Calu3 (cell line): Measurements from ENCODE around the gene SERPINI1. TPM values are rescaled to one million over a fixed set of nuclear protein-coding genes. Genes with fewer than 3 reads are reported as not detected.

Experiments used
- BruUV-seq: library from RNA; stranded (reverse); fragments of 400-500 nt; replicated peaks from 2 replicates; lab custom pipeline; 2021; lab: Mats Ljungman, UMichigan
- CTCF ChIA-PET: fragments of 300-600 bp; sonication (Branson Sonifier 250); formaldehyde crosslinking; loops from one replicate; lab custom pipeline; 2022; ENCODE audit warnings: antibody characterized with exemption; lab: Charles Lee
- DNase-seq: peaks from one replicate; pipeline ENCODE4 v3.0.0; 2022
- H3K27ac Mint-ChIP-seq: one replicate; pipeline ENCODE4 v1.8.0; 2022; ENCODE audit warnings: mixed read lengths; ENCODE audit not compliant: unreplicated experiment
- H3K27me3 Mint-ChIP-seq: one replicate; pipeline ENCODE4 v1.8.0; 2022; ENCODE audit warnings: mixed read lengths; ENCODE audit not compliant: unreplicated experiment
- H3K36me3 Mint-ChIP-seq: one replicate; pipeline ENCODE4 v1.8.0; 2022; ENCODE audit warnings: mild to moderate bottlenecking, moderate library complexity, mixed read lengths; ENCODE audit not compliant: insufficient read depth, unreplicated experiment
- H3K4me1 Mint-ChIP-seq: one replicate; pipeline ENCODE4 v1.8.0; 2022; ENCODE audit warnings: mild to moderate bottlenecking, low read depth, mixed read lengths; ENCODE audit not compliant: unreplicated experiment
- H3K4me3 Mint-ChIP-seq: one replicate; pipeline ENCODE4 v1.8.0; 2022; ENCODE audit warnings: mild to moderate bottlenecking, low read depth, moderate library complexity, mixed read lengths; ENCODE audit not compliant: unreplicated experiment
- H3K9me3 Mint-ChIP-seq: one replicate; pipeline ENCODE4 v1.8.0; 2022; ENCODE audit warnings: low read depth, mixed read lengths; ENCODE audit not compliant: unreplicated experiment
- CTCF ChIP-seq: fragments of 200-600 bp; IDR thresholded peaks from one replicate; pipeline ENCODE4 v1.8.0; 2022; ENCODE audit warnings: antibody characterized with exemption; ENCODE audit not compliant: unreplicated experiment
- intact Hi-C: fragments of 100-400 bp; cut with micrococcal nuclease; formaldehyde crosslinking; loops from one replicate; pipeline ENCODE4 v1.10.0; 2022; ENCODE audit not compliant: unreplicated experiment
- total RNA-seq: library from RNA; stranded (reverse); gene quantifications from 2 replicates; pipeline ENCODE4 v1.2.3, GENCODE V29; 2022

SERPINI1 gene
- total RNA-seq, 1 experiment from 2014 or later, result 1.9 TPM

DNA sequence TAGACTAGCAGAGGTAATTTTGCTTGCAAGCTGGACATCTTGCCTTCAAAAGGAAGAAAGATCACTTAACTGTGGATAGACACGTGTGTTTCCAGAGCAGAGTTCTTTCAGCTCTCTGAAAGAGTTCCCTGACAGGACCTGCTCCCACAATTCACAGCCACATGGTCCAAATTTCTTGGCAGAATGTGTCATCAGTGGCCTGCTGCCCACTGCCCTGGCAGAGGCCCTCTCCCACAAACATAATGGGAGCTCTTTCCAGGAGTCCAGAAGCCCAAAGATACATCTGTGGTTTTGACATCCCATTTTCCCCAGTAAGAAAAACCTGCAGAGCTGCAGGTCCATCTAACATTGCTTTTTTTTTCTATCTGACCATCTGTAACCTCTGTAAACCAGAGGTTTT lies 48.3 kb downstream of the SERPINI1 start:
- no peak for TF ChIP-seq CTCF
- BruUV-seq, result no TSS peak
- no peak for DNase-seq
- H3K9me3 Mint-ChIP-seq, result peaks cover 5% of the 10 kb centered on the region
- CTCF ChIA-PET, result interaction anchor here (0.7 kb wide), 1 partner anchor 290 kb away, joined by 3 read pairs; no protein-coding TSS in a partner anchor
- no peak overlapping the region for H3K27ac Mint-ChIP-seq
- intact Hi-C loops, result no loop called here
- no peak overlapping the region for H3K4me3 Mint-ChIP-seq
- H3K4me1 Mint-ChIP-seq, result no peaks in the 10 kb centered on the region
- H3K27me3 Mint-ChIP-seq, result no peaks in the 10 kb centered on the region
- no peaks in the 10 kb centered on the region for H3K36me3 Mint-ChIP-seq

DNA sequence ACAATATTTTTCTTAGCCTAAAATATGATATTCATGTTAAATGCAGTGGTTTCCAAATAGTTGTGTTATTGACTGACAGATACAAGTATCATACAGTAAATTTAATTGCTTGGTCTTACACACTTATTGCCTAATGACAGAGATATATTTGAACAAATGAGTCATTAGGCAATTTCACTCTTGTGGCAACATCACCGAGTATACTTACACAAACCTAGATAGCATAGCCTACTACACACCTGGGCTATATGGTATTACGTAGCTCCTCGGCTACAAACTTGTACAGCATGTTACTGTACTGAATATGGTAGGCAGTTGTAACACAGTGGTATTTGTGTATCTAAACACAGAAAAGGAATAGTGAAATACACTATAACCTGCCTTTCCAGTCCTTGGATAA lies 50.3 kb downstream of the SERPINI1 start:
- no peak for TF ChIP-seq CTCF
- no peak overlapping the region for H3K4me3 Mint-ChIP-seq
- no peaks in the 10 kb centered on the region for H3K36me3 Mint-ChIP-seq
- no peak overlapping the region for H3K27ac Mint-ChIP-seq
- CTCF ChIA-PET, result interaction anchor here (0.5 kb wide), 1 partner anchor 1488 kb away, joined by 6 read pairs; no protein-coding TSS in a partner anchor
- no peaks in the 10 kb centered on the region for H3K27me3 Mint-ChIP-seq
- H3K4me1 Mint-ChIP-seq, result peaks cover 7% of the 10 kb centered on the region
- no TSS peak for BruUV-seq
- intact Hi-C loops, result no loop called here
- peaks cover 5% of the 10 kb centered on the region for H3K9me3 Mint-ChIP-seq
- DNase-seq, result no peak

- Mint-ChIP-seq H3K9me3 (peaks cover 4% of the 10 kb centered on the region), H3K27ac (no peak overlapping the region), H3K36me3 (no peaks in the 10 kb centered on the region), H3K27me3 (no peaks in the 10 kb centered on the region), H3K4me1 (peaks cover 7% of the 10 kb centered on the region), H3K4me3 (no peak overlapping the region)
- intact Hi-C loops, result no loop called here
- DNase-seq, result no peak
- no peak for TF ChIP-seq CTCF
- CTCF ChIA-PET, result no interaction called here
- no TSS peak for BruUV-seq
Observed at GRCh38 chr3:167787440-167787839, 51.9 kb downstream of the SERPINI1 start.

GRCh38 chr3:167798443-167798842 lies 62.9 kb downstream of the SERPINI1 start:
- intact Hi-C loops, result no loop called here

More at GRCh38 chr3:167798443-167798842, 62.9 kb downstream of the SERPINI1 start:
- no TSS peak for BruUV-seq
- Mint-ChIP-seq H3K4me1 (no peaks in the 10 kb centered on the region), H3K36me3 (no peaks in the 10 kb centered on the region), H3K4me3 (no peak overlapping the region), H3K9me3 (no peaks in the 10 kb centered on the region), H3K27me3 (no peaks in the 10 kb centered on the region), H3K27ac (no peak overlapping the region)
- DNase-seq, result no peak
- TF ChIP-seq CTCF, result no peak
- CTCF ChIA-PET, result interaction anchor here (0.6 kb wide), 1 partner anchor 40 kb away, joined by 3 read pairs; no protein-coding TSS in a partner anchor
